ENCODE data around the gene PPM1E.

DNA sequence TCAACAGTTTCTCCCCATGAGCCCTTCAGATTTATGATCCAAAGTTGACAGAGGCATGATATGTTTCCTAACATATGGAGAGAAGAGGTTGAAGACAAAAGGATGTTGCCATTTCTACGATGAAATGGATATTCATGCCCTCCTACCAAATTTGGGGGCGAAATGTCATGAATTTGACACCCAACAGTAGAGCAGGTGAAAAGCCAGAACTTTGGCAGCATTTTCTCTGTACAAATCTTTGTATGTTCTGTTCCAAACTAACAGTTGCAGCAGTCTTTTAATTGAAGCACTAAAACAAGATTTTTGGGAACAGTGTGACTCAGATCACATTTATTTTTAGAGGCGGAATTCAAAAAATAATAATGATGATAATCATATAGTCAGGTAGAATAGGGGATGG, 220.9 kb downstream of the PPM1E start:
- TF ChIP-seq, protein P1, sequence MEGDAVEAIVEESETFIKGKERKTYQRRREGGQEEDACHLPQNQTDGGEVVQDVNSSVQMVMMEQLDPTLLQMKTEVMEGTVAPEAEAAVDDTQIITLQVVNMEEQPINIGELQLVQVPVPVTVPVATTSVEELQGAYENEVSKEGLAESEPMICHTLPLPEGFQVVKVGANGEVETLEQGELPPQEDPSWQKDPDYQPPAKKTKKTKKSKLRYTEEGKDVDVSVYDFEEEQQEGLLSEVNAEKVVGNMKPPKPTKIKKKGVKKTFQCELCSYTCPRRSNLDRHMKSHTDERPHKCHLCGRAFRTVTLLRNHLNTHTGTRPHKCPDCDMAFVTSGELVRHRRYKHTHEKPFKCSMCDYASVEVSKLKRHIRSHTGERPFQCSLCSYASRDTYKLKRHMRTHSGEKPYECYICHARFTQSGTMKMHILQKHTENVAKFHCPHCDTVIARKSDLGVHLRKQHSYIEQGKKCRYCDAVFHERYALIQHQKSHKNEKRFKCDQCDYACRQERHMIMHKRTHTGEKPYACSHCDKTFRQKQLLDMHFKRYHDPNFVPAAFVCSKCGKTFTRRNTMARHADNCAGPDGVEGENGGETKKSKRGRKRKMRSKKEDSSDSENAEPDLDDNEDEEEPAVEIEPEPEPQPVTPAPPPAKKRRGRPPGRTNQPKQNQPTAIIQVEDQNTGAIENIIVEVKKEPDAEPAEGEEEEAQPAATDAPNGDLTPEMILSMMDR (IDR thresholded peaks at IDR 0.05), result no peak
- TF ChIP-seq EP300 (IDR thresholded peaks at IDR 0.05) (no peak), POLR2A (IDR thresholded peaks at IDR 0.05) (no peak)
